ENCODE results near the gene SAG.

- no peak for TF ChIP-seq CTCF (IDR thresholded peaks at IDR 0.05; ENCODE audit: extremely low read depth in 1 of 2, insufficient read depth in 1 of 2, low read depth in 1 of 2, low read length in 2 of 2)
- no peak for TF ChIP-seq EZH2 (IDR thresholded peaks at IDR 0.05; ENCODE audit: borderline replicate concordance, low read depth, low read length, severe bottlenecking)
- TF ChIP-seq POLR2A (IDR thresholded peaks at IDR 0.05; ENCODE audit: low read depth, low read length) = no peak
- no peak for TF ChIP-seq POLR2AphosphoS5 (IDR thresholded peaks at IDR 0.05; ENCODE audit: insufficient read depth, low read depth, low read length)
- no peak for TF ChIP-seq JUN (IDR thresholded peaks at IDR 0.05; ENCODE audit: borderline replicate concordance, insufficient read depth, insufficient read length, low read depth)
- TF ChIP-seq FOS (IDR thresholded peaks at IDR 0.05; ENCODE audit: borderline replicate concordance, insufficient read depth, low read length) = no peak
- no peak for TF ChIP-seq MAX (IDR thresholded peaks at IDR 0.05; ENCODE audit: insufficient read depth, insufficient read length)
- TF ChIP-seq MYC (IDR thresholded peaks at IDR 0.05; ENCODE audit: low read depth, low read length) = no peak
- TF ChIP-seq GATA2 (IDR thresholded peaks at IDR 0.05; ENCODE audit: insufficient read depth, insufficient read length, low read depth, low read length) = no peak
Measured at GRCh38 chr2:233326500-233326899, 18.9 kb downstream of the SAG start.
